Peyer's patch (tissue), 4 donors: ENCODE results near the gene THRB.

Source experiments
- CTCF ChIP-seq, 6 experiments: fragments of 450-650 bp in 4 of 6; fragments of 200-600 bp in 2 of 6; sonication (generic) in 1 of 6; IDR thresholded peaks; one replicate each; pipeline ENCODE4 v1.5.1; 2017 to 2019; ENCODE audit warnings: antibody characterized with exemption in 6 of 6, mild to moderate bottlenecking in 3 of 6, moderate library complexity in 1 of 6
- POLR2A ChIP-seq, 2 donors: fragments of 450-650 bp; IDR thresholded peaks; one replicate each; pipeline ENCODE4 v1.5.1; 2017; ENCODE audit warnings: antibody characterized with exemption in 2 of 2, mild to moderate bottlenecking in 2 of 2, moderate library complexity in 2 of 2

- TF ChIP-seq CTCF (IDR thresholded peaks at IDR 0.05) (no peak), POLR2A (IDR thresholded peaks at IDR 0.05) (no peak)
Observed at GRCh38 chr3:24296441-24297205, 198.0 kb downstream of the THRB start.
